Activated CD8-positive, alpha-beta memory T cell treated with anti-CD3 and anti-CD28 coated beads for 4 hours (primary cell): ENCODE results near the gene MYO1H.
"Not testable (repeated sequence)": the region's sequence is repeated elsewhere in the genome, so short reads cannot be mapped to it uniquely, and the experiment has no call there.

Source experiments
- DNase-seq, 2 donors: peaks; one replicate each; pipeline ENCODE4 v3.0.0-alpha.2; 2020; ENCODE audit warnings: low read depth in 2 of 2

The MYO1H gene

GRCh38 chr12:109473526-109474270 is 126.0 kb downstream of the MYO1H start:
- DNase-seq = not testable (repeated sequence)

DNA sequence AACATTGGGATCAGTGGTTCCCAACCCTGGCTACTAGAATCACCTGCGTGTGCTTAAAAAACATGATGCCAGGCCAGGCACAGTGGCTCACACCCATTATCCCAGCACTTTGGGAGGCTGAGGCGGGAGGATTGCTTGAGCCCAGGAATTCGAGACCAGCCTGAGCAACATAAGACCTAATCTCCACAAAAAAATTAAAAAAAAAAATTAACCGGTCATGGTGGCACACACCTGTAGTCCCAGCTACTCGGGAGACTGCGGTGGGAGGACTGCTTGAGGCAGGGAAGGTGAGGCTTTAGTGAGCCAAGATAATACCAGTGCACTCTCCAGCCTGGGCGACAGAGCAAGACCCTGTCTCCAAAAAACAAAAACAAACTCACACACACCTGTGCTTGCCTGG is 127.4 kb downstream of the MYO1H start:
- DNase-seq = no peak

DNA sequence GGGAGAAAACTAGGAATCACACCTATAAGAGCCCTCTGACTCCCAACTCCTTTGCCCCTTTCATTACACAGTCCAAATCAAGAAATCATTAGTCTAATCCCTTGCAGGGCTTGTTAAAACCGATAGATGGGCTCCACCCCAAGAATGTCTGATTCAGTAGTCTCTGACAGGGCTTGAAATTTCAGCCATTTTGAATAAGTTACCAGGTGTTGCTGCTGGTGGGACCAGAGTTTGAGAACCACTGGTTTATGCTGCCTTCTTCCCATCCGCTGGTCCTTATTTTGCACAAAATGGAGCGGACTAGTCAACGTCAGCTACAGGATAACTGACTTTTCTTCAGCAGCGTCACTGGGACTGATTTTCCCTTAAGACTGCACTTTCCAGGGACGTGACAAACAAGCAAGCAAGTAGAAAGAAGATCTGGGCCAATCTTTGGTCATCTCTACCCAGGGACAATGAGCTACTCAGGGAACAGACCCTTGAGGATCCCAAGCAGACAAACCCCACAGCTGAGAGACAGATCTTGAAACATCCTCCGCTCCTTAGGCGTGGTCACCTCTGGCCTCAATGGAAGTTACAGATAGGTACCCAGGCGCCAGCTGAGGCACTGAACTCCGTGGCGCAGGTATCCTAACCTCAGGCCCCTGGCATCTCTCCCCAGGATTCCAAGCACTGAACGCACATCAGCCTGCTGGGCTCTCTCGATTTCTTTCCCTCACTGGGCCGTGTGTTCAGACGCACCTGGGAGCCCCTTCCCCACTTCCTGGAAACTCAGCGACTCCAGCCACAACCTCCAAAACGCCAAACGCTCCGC is 128.5 kb downstream of the MYO1H start:
- DNase-seq = no peak

GRCh38 chr12:109476807-109477184 is 129.1 kb downstream of the MYO1H start:
- DNase-seq = no peak

GRCh38 chr12:109477185-109477962 is 129.7 kb downstream of the MYO1H start, which contains the start of the genes KCTD10 and UBE3B:
Gene KCTD10, minus strand, starts transcription at chr12:109477300. Its CDS starts 38 bp downstream, at chr12:109477262.
Gene UBE3B, plus strand, starts transcription at chr12:109477634. Its CDS starts 5,918 bp downstream, at chr12:109483552.
- peak; percentile 63 to 67 for DNase-seq

GRCh38 chr12:109477963-109478315 is 130.2 kb downstream of the MYO1H start:
- no peak for DNase-seq

DNA sequence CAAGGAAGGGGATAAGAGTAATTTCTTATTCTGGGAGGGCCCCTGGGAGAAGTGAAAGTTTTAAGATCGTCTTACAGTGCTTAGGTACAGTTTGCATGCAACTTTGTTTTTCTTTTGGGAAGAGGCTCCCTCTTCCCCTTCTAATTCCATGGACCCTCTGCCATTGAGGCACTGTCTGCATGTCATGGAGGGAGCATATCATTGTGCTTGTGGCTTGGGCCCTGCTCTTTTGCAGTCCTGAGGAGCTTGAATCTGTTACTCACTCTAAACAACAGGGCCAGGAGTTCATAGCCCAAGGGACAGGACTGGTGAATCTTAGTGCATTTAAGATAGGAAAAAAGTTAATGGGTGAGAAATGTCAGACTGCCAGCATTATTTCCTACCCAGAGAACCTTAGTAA is 132.1 kb downstream of the MYO1H start:
- DNase-seq = no peak

GRCh38 chr12:109480356-109480755 is 132.7 kb downstream of the MYO1H start:
- DNase-seq = no peak

GRCh38 chr12:109481863-109482262 is 134.2 kb downstream of the MYO1H start:
- no peak for DNase-seq

GRCh38 chr12:109482491-109482890 is 134.8 kb downstream of the MYO1H start:
- no peak for DNase-seq

GRCh38 chr12:109482894-109483293 is 135.2 kb downstream of the MYO1H start:
- DNase-seq = no peak

DNA sequence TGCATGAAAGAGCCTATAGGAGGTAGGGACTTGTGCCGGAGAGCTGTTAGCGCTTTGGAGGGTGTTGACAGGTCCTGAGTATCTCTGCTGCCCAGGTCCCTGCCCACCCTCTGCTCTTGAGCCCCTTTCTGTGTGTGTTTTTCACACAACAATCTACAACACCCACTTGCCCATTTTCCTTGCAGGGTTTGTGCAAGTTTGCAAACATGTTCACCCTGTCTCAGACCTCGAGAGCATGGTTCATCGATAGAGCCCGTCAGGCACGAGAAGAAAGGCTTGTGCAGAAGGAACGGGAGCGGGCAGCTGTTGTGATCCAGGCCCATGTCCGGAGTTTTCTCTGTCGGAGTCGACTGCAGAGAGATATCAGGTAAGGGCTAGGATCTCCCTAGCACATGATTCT is 135.6 kb downstream of the MYO1H start:
- no peak for DNase-seq

GRCh38 chr12:109485201-109485600 is 137.5 kb downstream of the MYO1H start:
- no peak for DNase-seq

- DNase-seq = no peak
These were observed 139.7 kb downstream of the MYO1H start for GRCh38 chr12:109487181-109488050.

DNA sequence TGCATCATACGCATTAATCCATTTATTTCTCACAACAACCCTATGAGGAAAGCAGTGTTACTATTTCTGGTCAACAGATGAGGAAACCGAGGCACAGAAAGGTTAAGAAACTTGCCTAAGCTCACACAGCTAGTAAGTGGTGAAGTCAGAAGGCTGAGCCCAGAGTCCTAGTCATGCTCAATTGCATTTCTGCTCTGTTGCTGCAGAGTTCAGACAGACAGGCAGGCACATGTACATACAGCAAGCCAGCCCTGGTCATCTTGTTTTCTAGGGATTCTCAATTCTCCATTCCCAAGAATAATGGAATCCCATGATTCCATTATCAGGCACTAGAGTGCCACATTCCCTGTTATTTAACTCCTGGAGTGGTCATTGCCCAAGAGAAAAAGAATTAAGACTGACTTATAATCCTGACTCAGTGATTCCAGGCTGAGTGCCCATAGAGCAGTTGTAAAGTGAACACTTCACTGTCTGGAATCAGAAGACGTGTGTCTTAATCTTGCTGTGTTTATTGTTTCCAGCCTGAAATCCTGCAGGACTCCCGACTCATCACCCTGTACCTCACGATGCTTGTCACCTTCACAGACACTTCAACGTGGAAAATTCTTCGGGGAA is 140.5 kb downstream of the MYO1H start:
- DNase-seq = no peak

GRCh38 chr12:109489016-109489954 is 141.6 kb downstream of the MYO1H start:
- no peak for DNase-seq

DNA sequence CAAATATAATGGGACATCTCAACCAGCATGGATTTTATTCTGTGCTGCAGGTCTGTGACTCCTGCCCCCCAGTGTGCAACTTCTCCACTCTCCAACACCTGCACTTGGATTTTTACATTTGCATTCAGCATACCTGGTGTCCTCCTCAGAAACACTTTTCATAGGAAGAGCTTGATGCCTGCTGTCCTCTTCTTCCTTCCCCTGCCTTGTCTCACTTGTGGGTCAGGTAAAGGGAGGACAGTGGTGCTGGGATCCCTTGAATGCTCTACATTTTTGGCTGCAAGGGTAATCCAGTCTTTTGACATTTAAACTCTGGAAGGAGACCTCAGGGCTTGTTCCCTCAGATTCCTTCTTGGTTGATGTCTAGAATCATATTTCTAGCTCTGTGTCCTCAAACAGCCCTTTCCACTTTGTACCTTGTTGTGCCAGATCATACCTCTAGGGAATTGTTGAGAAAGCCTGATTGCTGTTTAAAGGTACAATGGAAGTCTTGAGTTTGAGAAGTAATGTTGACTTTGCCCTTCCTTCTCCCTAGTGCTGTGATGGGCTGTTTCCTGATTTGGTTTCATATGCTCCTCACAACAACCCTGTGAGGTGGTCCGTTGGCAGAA is 142.4 kb downstream of the MYO1H start:
- DNase-seq = no peak

DNA sequence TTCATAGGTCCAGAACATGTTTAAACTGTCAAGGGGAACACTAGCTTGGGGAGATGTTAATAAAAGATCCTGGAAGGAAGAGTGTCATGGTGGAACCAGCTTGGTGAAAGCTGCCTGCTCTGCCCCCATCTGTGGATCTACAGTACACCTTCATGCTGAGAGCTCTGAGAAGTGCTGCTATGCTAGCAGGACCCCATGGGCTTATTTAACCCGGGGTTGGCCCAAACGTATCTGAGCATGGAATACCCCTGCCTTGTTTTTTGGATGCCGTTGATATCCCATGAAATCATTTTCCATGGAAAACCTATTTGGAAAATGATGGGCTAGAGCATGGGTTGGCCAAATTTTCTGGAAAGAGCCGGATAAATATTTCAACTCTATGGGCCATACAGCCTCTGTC is 144.0 kb downstream of the MYO1H start:
- no peak for DNase-seq

DNA sequence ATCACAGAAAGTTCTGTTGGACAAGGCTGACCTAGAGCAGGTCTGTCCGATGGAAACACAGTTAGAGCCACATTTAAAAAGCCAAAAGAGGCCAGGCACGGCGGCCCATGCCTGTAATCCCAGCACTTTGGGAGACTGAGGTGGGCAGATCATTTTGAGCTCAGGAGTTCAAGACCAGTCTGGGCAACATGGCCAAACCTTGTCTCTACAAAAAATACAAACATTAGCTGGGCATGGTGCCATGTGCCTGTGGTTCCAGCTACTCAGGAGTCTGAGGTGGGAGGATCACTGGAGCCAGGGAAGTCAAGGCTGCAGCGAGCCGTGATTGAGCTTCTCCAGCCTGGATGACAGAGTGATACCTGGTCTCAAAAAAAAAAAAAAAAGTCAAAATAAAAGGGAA is 144.7 kb downstream of the MYO1H start:
- no peak for DNase-seq
